Body of pancreas (tissue), 4 donors: Measurements from ENCODE around the gene SOX5.

ENCODE experiments used
- CTCF ChIP-seq, 7 experiments: fragments of 450-650 bp in 4 of 7; fragments of 200-600 bp in 3 of 7; sonication (generic) in 3 of 7; IDR thresholded peaks; one replicate each; pipeline ENCODE4 v1.5.1; 2016 to 2019; ENCODE audit warnings: antibody characterized with exemption in 7 of 7
- POLR2A ChIP-seq, 3 donors: fragments of 450-650 bp; IDR thresholded peaks; one replicate each; pipeline ENCODE4 v1.6.1; 2016; ENCODE audit warnings: antibody characterized with exemption in 3 of 3, mild to moderate bottlenecking in 2 of 3

GRCh38 chr12:23911574-23911973 is 37.9 kb downstream of the SOX5 start:
- TF ChIP-seq CTCF (IDR thresholded peaks at IDR 0.05), result no peak
- TF ChIP-seq POLR2A (IDR thresholded peaks at IDR 0.05), result no peak
